NCI-H1417 treated with DMSO at 0.1 percent for 48 hours (cell line): Measurements from ENCODE around the gene TMEM207.

Experiments
- DNase-seq: peaks from one replicate; lab custom pipeline; 2025; lab: John Stamatoyannopoulos, UW

Gene TMEM207

DNA sequence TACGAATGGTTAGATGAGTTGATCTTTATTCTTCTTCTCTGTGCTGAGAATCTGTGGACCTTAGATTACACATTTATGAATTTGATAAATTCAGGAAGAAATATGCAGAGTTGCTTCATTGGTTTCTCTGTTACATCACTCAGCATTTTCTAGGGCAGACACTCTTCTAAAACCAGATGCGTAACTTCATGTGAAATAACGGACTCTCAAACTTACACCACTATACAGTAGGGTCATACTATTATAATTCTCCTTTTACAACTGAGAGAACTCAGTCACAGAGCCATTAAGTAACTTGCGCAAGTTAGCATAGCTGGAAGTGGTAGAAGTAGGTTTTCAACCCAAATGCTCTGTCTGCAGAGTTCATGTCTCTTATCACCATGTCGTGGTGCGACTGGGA, 5.7 kb downstream of the TMEM207 start:
- no peak for DNase-seq

DNA sequence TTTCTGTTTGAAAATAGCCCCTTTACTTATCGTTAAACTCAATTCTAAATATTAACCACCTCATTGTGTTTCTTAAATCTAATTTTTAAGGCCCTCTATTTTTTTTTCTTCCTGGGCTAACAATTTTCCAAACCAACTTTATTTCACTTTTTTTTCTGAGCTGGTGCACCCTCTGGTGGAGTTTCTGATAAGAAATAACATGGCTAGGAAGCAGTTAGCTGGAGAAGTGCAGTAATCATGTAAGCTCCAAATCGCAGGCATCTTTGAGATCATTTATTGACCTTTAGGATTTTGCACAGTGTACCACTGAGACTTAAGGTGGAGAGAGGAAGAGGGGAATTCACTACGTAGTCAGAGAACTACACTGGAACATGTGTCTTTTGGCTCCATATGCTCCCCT, 6.4 kb downstream of the TMEM207 start:
- DNase-seq, result no peak

DNA sequence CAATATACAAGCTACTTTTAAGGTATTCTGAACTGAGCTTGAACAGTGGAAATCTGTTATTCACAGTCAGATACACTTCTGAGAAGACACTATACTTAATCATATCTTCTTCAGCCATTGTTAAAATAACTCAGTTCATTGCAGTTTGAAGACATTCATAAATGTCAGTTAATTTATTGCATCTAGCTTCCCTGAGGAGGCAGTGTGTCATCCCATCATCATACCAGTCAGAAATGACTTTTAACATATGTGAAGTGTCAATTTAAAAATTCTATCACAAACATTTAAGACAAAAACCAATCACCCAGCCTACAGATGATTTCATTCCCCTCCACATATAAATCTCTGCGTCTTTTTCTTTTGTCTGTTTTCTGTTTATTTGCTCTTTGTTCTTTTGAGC, 7.5 kb downstream of the TMEM207 start:
- no peak for DNase-seq

DNA sequence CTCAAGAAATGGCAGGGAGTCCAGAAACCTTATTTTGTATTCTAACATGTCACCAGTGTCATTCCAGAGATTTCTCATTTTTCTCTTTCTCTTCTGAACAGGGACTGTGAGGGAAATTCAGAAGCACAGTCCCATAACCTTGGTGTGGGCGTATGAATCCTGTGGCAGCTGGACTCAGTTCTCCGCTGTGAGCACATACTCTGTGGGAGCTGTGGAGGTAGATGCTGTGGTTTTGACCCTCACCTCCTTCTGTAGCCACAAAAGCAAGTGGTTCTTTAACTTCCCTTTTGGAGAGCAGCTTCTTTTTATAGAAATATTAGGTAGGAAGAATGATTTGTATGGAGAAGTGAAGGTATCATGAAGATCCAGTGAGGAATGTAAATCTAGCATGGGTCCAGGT, 13.4 kb downstream of the TMEM207 start:
- no peak for DNase-seq

DNA sequence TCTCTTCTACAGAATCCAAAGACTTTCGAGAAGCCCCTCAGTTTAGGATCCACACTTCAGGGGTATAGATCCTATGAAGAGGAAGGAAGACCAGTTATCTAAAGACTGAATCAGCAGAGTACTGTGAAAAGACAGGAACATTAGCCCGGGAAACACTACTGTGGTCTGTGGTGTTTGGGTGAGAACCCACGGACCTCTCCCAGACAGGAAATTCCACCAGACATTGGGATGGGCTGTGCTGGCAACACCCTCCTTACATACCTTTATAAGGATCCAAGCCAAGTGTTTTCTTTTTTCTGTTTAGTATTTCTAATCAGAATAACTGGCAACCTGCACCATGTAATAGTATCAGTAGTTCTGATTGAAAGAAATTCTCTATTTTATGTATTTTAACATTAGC, 14.1 kb downstream of the TMEM207 start:
- DNase-seq, result no peak

DNA sequence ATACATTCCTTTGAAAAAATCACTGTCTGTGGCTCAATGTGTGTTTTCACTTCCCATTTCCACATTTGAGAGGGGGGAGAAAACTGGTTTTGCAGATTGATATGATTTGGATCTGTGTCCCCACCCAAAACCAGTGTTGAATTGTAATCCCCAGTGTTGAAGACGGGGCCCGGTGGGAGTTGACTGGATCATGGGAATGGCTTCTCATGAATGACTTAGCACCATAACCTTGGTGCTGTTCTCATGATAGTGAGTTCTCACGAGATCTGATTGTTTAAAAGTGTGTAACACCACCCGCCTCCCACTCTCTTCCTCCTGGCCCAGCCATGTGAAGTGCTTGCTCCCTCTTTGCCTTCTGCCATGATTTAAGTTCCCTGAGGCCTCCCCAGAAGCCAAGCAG, 16.1 kb downstream of the TMEM207 start:
- no peak for DNase-seq

DNA sequence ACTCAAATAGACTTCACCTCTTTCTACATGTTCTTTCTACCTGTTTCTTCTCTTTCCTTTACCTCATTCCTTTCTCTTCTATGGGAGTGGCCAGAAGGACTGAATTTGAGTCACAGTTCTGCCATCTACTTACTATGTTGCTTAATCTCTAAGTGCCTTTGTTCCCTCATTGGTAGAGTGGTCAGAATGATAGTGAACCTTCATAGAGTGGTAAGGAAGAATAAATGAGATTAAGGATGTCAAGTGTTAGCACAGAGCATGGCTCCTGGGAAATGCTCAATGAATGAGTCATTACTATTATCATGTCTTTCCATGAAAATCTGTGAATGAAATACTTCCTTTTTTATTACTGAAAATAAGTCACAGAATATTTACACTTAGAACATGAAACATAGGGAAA, 17.5 kb downstream of the TMEM207 start:
- no peak for DNase-seq

DNA sequence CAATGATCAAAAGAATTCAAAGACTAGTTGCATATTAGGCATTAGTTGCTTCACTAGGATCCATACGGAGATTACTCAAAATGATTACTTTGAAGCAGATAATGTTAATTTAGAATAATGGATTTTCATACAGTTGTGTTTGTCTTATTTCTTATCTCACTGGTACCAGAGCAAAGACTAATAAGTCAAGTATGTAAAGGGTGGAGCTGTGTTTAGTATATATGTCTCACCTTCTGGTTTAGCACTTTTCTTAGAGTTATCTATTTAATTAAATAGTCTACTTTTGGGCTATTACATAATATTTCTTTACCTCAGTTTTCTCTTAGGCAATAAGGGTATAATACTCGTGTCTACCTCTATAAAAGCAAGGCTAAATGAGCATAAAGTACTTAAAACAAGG, 18.8 kb downstream of the TMEM207 start:
- no peak for DNase-seq

DNA sequence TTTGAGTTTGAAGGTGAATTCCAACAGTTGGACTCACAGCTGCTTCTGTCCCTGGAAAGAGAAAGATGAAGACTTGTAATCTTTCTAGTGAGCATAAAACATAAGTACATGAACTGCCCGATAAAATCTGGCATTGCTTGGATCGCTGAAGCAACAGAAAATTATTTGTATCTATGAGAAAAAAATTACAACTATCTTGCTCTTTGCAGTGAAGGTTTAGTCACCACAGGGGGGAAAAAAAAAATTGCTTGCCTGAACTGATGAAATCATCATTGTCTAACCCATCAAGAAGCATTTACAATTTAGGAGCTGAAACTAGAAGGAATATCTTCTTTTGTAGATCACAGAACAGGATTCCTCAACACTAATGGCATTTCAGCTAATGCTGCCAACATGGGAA, 20.0 kb downstream of the TMEM207 start:
- no peak for DNase-seq

DNA sequence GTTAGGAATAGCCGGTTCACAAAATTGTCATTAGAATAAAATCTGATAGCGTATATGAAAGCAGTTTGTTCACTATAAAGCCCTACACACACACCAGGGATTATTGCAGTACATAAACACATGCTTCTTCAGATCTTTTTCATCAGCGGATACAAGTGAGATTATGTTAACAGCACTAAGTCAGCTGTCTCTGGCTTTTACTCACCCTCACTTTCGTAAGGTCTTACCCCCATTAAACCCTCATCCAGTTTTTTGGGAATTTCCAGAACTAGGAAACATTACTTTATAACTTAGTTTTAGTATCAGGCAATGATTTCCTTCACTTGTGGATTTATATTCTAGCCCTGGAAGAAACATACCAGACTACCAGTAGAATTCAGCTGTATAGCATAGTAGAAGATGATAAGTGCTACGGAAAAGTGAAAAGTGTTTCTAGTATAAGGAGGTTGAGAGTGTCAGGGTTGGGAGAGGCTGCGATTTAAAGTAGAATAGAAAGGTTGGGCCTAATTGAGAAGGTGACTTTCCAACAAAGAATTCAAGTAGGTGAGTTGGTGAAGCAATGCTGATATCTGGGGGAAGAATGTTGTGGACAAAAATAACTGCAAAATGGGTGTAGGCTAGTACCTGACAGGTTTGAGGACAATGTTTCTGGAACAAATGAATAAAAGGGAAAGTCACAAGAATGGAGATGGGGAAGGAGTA, 22.7 kb downstream of the TMEM207 start:
- DNase-seq, result no peak

DNA sequence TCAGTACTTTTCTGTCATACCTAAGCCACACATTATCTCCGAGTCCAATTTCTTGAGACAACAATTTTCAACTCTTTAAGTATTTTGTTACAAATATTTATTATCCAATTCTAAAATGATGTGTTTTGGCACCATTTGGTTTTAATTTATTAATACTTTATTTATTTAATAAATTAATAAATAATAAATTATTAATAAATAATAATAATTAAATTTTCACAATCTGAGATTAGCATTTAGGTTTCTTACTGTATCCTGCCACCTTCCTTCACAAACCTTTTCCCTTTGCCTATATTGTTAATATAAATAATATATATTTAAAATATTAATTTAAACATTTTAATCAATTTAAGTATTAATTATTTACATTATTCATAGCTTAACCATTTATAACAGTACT, 23.9 kb downstream of the TMEM207 start:
- no peak for DNase-seq

DNA sequence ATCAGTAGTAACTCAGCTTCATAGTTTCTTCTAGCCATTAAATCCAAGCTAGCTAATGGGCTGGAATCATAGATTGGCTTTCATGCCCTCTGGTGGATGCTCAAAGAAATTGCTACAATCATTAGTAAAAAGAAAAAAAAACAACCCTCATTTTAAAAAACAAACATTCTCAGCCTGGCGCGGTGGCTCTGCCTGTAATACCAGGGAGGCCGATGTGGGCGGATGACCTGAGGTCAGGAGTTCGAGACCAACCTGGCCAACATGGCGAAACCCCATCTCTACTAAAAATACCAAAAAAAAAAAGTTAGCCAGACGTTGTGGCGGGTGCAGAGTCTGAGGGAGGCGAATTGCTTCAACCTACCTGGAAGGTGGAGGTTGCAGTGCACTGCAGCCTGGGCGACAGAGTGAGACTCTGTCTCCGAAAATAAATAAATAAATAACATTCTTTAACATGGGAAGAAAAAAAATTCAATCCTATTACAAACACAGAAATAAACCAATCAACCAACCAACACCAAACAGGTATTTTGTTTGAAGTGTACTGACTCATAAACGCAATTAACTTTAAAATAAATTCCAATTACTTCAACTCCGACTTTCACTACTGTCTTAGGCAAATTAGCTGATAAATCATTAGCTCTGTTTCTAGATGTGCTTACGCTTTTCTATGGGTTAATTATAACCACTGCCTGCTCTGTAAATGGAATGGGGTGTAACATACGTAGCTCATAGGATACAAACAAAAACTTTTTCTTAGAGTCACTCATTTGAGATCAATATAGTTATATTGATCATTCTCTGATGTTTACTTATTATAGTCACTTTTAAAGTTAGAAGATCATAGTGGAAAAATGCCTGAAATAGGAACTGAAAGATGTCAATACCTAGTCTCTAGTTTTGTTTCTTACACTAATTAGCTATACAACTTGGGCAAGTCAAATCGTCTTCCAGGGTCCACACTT, 24.9 kb downstream of the TMEM207 start:
- peak; percentile 60 for DNase-seq

DNA sequence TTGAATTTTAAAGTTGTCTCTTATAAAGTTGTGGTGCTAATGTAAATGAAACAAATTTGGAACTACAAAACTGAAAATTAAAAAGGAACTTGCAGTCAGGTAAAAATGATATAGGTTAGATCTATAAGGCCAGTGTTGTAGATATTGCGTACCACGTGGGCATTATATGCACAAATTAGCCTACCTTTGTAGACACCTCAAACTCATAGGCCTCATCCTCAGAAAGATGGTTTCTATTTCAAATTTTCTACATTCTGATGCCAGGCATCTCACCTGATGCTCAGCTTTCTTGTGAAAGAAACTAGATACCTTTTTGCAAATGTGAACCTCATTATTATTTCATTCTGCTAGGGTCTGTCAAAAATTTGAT, 25.6 kb downstream of the TMEM207 start:
- no peak for DNase-seq

DNA sequence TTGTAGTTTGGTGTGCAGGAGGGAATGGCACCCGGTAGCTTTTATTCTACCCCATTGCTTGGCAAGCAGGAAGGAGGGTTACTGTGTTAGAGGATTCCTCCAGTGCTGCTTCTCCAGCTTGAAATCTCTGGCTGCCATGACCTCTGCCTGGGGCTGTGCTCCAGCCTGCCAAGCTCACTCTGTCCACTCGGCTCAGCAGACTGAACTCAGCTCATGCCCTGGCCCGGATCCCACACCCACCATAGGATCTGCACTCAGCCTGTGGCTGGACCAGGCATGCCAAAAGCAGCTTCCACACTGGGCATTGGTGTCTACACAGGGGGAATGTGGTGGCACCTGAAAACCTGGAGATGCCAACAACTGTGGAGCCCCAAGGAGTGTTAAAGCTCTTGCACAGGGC, 35.4 kb downstream of the TMEM207 start:
- DNase-seq, result no peak

DNA sequence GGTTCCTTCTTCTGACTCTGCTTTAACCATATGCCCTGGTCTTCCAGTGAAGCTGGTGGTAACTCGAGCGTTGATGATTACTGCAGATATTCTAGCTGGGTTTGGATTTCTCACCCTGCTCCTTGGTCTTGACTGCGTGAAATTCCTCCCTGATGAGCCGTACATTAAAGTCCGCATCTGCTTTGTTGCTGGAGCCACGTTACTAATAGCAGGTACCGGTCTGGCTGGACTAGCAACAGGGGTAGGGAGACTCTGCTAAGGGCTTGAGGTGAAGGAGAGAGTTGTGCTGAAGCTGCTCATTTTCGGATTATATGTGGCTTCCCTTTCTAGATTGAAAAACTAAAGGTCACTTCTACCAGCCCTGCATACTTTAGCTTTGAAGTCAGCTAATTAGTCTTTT, 45.0 kb downstream of the TMEM207 start:
- no peak for DNase-seq

DNA sequence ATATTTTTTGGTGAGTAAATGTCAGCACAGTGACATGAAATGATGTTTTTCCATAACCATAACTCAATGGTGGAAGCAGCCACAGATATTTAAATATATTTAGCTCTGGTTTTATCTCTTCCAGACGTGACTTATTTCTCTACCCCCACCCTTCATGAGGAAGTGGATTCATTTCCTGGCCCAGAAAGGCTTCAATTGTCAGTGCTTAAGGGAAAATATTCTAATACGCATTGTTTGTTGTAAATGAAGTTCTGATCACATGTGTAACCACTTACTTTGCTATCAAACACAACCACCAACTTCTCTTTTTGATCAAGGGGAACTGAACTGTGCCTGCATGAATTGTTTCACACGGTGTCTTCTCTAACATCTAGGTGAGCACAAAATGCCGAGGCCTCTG, 47.7 kb downstream of the TMEM207 start:
- no peak for DNase-seq

DNA sequence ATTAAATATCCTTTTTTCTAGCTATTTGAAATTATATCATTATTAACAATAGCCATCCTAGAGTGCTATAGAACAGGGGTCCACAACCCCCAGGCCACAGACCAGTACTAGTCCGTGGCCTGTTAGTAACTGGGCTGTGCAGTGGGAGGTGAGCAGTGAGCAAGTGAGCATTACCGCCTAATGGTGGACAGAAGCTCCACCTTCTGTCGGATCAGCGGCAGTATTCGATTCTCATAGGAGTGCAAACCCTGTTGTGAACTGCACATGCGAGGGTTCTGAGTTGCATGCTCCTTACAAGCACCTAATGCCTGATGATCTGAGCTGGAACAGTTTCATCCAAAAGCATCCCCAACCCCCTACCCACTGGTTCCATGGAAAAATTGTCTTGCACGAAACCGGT, 50.0 kb downstream of the TMEM207 start:
- no peak for DNase-seq

DNA sequence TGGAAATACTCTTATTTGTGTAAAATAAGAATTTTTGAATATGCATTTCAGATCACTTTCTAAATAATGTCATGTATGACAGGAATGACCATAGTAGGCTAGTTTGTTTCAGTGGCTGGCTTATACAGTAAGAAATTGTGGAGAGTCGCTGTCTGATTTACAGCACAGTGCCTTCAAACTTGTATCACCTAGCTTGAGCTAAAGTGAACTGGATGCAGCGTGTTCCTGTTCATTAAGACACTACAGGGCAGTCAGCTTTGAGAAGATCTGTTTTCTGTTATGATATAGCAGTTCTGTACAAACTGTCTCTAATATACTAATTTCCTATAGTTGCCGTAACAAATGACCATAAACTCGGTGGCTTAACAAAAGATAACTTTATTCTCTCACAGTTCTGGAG, 51.8 kb downstream of the TMEM207 start:
- no peak for DNase-seq

DNA sequence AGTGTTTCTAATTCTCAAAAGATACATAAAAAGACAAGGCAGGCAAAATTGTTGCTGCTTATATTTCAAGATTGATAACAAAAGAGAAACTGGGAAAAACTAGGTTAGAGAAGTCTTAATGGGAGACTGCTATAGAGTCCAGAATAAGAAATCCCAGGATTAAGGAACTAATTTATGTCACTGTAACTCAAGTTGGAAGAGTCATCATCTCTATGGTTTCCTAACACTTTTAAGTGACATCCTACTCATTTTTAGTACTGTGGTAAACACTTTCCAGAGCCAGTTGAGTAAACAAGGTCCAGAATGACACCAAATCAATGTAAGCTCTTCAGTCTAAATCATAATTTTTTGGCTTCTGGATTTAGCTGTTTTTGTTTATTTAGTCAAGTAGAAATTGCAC, 53.7 kb downstream of the TMEM207 start:
- DNase-seq, result no peak

DNA sequence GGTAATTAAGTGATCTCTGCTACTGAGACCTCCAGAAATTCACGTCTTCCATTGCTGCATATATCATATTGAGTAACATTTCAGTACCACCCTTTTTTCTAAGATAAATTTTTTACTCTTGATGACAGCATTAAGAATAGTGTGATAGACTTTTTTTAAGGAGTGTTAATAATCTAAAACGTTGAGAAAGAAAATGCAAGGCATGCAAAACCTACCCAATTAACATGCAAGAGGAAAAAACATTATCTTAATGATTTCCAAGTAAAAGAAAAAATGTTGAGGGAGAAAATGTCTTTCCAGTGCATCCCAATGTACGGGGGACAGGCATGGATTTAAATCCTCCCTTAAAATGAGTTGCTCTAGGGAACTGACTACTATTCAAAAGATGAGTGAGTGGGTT, 61.0 kb downstream of the TMEM207 start:
- no peak for DNase-seq

DNA sequence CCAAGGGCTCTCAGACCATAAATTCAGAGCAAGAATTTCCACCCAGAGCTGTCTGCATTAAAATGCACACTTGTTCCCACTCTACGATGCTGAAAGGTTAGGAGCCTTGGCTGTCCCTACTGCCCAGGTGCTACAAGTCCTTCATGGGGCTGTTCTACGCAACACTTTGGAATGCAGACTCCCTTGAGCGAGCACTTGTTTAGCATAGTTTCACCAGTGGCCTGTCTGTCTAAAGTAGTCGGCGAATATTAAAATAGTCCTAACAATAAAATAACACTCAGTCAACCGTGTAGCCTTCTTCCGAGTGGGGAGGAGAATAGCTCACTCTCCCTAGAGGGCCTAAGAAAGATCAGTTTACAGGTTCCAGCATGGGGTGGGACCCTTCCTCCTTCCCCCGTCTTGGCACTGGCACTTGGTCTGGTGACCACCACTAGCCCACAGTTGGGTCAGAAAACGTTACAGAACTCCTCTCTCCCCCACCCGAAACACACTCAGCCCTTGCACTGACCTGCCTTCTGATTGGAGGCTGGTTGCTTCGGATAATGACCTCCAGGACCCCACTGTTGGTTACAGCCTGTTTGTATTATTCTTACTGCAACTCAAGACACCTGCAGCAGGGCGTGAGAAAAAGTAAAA, 62.0 kb downstream of the TMEM207 start, which contains the start of gene CLDN16:
CLDN16 (plus strand) TSS at position 586 of the 636 bp plus-strand sequence. CDS start 167 bp downstream, outside the sequence.
- DNase-seq, result no peak

DNA sequence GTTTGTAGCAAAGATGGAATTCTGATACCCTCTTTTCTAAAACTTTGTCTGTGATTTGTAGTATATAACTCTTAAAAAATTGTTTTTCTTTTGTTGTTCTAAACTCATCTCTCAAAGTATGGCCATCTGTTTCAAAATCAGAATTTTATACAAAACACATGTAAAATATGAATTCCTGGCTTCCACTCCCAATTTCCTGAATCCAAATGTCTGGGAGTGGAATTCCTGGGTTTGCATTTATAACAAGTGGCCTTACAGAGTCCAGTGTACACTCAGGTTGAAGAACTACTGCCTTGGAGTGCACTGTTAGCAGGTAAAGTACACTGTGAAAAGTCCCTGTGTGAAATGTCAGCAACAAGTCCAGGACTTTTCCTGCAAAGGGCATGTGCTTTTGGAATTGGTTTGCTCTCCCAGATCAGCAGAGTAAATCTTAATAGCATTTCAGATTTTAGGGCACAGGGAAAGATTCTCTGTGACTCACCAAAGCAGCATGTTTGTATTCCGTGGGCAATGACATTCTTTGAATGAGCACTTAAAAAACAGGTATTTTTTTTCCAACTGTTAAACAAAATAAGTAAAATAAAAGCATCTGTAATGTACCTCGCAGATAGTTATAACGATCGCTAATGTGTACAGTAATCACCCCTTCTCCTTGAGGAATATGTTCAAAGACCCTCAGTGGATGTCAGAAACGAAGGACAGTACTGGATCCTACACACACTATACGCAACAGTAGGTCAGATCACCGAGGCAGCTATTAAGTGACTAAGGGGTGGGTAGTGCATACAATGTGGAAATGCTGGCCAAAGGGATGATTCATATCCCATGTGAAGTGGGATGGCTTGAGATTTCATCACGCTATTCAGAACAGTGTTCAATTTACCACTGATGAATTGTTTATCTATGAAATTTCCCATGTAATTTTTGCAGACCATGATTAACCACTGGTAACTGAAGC, 63.7 kb downstream of the TMEM207 start:
- DNase-seq, result no peak
